T-helper 22 cell (primary cell): ENCODE results near the gene ZNF608.

Experiments used
- DNase-seq: peaks from one replicate; pipeline ENCODE4 v3.0.0-alpha.2; 2020; ENCODE audit warnings: low read depth

The ZNF608 gene

DNA sequence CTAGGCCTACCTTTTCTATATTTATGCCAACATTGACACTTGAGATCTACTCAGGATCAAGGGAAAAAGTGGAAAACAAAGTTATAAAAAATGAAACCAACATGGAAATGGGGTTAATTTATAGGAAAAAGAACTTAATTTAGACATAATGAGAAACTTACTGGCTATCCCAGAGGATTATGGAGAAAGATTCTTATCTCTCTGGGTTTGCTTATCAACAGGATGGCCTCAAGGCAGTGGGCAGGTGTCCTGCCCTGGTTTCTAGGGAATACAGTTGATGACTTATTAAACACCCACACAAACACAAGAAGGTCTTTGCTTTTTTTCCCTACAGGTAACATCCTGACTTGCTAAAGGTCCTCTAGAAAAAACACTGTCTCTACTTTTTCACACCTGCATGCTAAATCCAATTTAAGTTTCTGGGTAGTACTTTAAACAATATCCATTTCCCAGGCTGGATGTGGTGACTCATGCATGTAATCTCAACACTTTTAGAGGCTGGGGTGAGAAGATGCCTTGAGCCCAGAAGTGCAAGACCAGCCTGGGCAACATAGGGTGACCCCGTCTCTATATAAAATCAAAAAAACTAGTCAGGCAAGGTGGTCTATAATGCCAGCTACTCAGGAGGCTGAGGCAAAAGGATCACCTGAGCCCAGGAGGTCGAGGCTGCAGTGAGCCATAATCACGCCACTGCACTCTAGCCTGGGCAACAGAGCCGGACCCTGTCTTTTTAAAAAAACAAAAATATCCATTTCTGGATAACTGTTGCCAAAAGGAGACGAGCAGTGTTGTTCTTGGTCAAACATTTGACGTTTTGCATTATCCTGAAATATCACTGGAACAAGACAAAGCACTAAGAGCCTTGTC is 6.6 kb upstream of the ZNF608 start:
- DNase-seq: no peak

- no peak for DNase-seq
These were observed 4.6 kb upstream of the ZNF608 start for GRCh38 chr5:124751031-124751430.

DNA sequence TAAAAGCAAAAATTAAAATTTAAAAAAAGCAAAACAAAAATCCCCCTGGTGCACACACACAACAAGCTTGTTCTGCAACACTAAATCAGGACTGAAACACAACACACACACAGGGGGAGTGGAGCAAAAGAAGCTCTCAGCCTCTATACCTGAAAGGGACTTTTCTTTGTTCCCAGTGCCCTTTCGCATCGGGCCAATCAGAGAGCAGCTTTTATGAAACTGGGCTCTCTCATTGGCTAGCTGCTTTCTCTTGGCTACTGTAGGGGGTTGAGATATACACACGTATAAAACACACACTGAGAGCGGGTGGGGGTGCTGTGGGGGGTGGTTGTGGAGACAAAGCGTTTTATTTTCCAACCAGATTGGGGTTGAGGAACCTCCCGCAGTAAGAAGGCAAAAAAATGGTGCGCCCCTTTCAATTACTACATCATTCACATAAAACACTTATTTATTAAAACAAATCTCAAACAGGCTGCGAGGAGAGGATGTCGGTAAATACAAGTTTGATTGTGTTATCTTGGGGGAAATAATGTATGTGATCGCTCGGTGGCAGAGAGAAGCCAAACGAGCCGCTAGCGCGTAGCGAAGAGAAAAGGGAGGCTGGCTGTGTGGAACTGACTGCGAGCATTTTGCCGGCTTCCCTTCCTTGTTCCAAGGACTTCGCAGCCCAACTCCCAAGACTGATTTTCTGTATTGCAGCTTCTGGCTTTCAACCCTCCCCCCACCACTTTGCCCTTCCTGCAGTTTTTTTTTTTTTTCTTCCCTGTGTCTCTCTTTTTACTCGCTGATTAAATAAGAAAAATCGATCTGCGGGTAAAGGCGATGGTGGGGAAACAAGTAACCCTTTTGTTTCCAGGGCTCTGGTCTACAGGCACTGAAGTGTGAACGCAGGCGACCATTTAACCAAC is 2.5 kb upstream of the ZNF608 start:
- no peak for DNase-seq

DNA sequence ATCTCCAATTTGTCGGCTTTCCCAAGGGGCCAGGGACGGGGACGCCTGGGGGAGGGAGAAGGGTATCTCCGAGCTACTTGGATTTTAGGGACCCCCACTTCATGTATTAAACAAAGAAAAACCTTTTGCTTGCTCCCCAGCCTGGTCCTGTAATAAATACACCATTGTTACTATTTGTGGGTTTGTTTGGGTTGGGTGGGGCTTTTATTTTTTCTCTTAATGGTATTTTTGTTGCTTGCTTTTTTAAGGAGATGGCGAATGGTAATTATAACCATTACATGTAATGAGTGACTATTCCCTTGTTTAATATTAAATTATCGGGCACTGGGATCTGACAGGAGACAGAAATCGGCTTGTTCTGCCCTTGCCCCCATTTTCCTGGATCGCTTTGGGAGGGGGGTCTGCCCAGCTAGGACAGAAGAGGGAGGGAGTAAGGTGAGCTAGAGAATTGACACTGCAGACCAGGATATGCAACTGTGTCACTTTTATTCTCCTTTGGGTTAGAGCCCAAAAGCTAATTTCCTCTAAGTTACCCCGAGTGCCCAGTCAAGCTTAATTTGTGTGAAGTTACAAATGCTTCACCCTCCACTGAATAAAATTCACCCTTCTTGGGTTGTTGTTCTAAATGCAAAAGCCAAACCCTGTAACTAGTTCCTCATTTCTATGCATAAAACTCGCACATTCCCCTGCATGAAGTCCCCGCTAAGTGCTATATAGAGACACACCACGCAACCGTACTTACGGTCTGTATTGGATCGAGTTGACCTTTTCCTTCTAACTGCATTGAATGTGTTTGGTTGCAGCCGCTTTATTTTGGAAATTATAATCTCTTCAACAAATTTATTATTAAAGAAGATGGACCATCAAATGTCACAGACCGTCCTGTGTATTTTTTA is 1.6 kb upstream of the ZNF608 start:
- no peak for DNase-seq

DNA sequence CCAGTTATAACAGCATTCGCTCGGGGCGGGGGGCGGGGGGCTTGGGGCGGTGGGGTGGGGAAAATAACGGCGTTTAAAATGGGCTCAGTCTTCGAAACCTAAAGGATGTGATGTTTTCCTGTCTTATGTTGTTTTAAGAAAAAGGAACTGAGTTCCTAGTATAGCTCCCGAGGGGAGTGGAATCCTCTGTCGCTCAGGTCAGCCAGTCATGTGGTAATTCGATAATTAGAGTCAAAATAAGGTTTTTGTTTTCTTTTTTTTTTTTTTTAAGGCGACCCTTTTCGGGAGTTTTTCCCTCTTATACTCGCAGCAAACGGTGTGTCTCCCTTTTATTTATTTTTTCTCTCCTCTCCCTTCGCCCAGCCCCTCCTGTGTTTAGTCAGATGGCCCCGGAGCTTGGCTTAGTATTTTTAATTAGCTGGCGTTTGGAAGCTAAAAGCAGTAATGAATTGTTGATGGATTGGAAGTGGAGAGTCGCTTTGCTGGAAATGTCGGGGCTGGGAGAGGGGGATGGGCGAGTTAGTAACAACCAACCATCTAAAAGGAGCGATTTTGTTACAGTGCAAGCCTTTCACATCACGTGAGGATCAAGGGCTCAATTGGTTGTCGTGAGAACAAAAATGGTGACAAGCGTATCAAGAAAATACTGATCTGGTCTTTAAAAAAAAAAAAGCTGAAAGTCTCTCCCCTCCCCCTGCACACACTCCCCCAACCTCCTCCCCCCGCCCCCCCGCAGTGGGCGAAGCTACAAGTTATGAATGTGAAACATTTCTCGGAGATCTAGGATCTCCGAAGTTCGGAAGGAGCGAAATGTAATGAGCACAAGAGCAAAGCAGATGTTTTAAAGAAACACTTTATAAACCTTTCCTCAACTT is 714 bp upstream of the ZNF608 start:
- no peak for DNase-seq

GRCh38 chr5:124745007-124745927 is 1.2 kb downstream of the ZNF608 start:
- DNase-seq: no peak

DNA sequence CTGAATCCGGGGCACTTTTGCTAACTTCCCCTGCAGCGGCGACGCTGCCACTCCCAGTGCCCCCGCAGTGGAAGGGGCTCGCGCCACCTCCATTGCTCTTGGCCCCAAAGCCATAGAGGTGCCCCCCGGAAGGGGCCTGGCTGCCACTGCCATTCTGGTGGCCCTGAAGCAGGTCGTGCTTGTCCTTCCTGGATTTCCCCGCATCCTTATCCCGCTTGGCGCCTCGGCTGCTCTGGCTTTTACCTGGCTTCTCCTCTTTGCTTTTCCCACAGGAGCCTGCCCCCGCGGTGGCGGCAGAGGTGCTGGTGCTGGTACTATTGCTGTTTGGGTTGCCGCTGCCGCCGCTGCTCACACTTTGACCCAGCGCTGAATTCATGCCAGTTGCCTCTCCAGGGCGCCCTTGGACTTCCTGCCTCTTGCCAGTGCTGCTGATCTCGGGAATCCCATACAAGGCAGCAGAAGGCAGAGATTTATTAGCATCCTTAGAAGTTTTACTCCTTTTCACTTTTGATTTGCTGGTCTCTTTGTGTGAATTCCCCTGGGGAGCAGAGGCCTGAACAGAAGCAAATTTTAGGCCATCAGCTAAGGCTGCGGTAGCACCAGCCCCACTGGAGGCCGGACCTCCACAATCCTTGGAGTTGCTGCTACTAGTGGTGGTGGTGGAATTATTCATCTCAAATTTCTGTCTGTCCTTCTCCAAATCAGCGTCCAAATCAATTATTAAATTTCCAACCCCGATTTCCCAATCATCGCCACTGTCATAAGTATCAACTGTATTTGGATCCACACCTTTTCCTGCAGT is 2.1 kb downstream of the ZNF608 start:
- DNase-seq: no peak

DNA sequence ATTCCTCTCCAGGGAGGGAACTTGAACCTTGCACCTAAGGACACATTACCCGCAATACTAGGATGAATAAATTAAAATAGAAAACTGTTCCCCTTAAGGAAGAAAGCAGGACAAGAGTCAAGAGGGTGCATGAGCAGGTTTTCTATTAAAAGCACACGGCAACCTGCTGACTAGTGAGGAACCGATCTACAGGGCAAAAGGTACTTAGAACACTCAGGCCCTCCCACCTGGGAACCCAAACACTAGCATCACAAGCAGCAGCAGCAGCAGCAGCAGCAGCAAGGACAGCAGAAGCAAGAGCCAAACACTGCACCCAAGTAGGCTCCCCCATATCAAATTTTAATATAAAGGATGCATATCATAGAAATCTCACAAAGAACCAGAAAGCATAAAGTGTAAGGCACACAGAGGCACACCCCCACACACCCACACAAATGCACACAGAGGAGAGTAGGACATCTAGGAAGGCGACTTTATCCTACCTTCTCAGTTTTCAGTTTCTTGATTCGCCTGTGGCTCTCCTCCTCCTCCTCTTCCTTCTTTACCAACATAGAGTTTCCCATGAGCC is 2.8 kb downstream of the ZNF608 start:
- no peak for DNase-seq

DNA sequence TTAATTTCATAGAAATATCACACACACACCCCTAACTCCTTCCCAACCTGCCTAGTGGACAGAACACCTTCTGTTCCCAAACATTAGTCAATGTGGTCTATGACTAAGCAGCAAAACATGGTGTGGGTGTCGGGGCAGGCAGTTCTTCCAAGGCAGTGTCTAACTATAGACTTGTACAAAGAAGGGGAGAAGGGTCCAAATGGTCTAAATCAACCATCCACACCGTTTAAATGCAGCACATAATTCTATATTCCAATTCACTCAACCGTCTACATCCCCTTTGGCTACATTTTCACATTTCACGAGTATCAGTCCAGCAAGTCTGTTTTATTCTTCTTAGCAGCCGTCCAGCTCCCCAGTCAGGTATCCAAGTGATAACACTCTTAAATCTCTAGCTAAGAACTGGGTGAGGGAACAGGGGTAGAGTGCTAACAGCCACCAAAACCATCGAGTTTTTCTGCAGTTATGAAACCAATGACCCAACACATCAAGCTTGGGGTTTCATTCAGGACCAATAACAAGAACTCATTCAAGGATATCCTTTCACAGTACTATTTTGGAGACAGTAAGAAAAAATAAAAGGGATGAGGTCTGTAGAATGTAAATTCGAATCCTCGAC is 3.3 kb downstream of the ZNF608 start:
- no peak for DNase-seq

DNA sequence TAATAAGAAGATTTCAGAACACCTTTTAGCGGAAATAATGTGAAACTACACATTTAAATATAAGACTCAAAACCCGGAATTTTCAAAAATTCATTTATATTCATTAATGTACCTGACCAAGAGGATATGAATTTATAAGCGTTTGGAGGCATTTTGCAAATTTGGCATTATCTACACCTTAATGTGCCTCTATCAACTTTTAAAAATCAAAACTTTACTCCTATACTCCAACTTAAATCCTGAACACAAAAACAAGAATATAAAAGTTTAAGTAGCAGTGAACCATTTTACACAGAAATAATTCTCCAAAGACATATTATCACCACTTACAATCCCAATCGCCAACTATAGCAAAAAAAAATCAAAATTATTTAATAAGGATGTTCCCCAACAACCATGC is 3.9 kb downstream of the ZNF608 start:
- no peak for DNase-seq

DNA sequence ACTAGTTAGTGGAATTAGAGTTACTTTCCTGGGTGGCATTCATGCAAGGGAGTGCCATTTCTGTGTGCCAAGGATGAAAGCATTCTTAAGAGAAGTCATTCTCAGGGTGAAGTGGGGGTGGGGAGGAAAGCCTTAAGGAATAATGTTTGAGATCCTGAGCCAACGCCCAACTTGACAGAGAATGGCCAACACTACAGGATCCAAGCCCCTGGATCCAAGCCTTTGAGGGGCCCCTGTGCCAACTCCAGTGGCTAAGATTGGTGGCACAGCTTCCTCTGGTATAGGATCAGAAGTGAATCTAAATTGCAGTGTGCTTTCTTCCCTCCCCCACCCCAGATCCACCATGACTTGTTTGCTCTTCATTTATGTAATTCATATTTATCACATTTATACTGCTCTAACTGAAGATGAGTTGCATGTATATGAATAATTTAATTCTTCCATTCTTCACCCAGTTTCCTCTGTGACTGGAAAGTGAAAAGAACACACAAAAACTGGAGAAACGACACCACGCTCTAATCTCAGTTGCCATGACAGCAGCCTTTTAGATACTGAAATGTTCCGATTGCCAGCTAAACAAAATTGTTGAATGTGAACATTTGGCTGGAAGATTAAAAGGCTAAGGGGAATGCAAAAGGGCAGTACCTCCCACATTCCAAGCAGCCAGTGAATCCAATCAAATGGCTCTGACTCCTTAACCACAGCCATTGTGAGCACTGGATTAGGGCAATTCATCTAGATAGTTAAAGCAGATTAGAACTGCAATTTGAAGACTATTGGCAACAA is 4.5 kb downstream of the ZNF608 start:
- no peak for DNase-seq

GRCh38 chr5:124740991-124741583 is 5.4 kb downstream of the ZNF608 start:
- no peak for DNase-seq

DNA sequence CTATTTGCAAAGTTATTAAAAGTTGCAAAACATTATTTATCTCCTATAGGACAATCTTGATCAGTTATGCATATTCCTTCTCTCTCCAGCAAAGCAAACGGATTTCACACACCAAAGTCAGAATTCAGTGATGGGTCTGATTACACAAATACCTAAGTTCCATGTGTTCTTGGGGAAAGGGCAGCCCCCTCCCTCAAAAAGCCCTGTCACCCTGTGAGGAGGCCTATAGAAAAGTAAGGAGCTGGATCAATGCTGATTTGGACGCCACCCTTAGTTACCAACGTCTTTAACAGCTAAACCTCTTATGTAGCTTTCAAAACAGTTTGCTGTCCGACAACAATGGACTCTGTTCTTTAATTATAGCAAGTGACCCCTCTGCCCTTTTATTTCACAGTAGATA is 6.4 kb downstream of the ZNF608 start:
- DNase-seq: no peak

DNA sequence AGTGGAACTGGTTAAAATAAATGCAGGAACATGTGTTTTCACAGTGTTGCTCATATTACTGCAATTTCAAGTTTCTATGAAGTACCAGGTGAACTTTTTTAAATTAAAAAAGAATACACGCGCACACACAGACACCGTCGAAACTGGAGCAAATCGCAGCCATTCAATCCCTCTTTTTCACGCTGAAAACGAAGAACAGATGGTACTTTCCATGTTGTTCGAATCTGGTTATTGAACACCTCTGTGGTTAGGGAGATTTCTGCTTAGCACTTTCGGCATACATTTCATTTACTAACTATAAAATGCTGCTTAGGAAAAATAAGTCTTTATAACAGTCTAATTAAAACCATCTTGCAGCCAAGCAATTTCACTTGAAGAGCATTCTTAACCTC is 6.8 kb downstream of the ZNF608 start:
- no peak for DNase-seq

DNA sequence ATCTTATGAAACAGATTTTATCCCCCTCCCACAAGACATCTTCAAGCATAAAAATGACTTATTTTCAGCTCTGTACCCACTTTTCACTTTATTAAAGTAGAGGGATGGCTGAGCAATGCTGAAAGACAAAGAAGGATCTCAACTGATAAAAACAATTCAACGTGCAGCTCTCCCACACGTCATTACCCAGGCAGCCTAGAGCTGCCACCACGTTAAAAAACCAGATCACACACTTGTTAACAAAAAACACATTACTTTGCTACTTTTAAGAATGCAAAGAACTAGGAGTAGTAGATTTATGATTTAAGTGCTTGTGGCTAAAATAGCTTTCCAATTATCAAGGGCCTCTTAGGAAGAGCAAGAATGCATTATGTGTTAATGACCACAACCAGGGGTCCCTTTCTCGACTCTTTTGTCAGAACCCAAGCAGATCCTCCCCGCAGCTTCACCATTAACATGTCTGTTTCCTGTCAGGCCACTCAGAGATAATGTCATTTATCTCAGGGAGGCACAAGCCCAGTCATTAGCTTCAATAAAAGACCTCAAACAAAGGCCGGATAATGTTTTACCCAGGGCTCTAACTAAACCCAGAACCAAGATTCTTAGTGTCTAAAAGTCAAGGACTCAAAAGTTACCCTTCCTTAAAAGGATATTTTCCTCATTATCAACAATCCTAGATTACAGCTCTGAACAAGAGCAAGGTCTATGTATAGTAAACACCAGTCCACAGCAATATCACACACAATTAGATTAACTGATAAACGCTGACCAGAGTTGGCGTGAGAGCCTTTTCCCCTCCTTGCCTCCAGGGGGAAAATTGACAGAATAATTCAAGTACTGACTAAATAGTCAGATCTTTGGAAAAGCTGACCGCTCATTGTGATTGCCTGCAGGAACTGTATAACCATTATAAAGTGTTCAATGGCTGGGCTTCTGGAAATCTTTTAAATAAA is 7.5 kb downstream of the ZNF608 start:
- no peak for DNase-seq

GRCh38 chr5:124737651-124738050 is 8.8 kb downstream of the ZNF608 start:
- no peak for DNase-seq
